Coronary artery (tissue), 2 donors: ENCODE data around the gene PQBP1.

Experiments used
- DNase-seq: peaks from one replicate; pipeline ENCODE4 v3.0.0-alpha.2; 2017; ENCODE audit warnings: low spot score
- H3K27ac ChIP-seq, 2 donors: fragments of 200-600 bp; sonication (generic); one replicate each; pipeline ENCODE4 v1.5.1; 2016 to 2019
- H3K4me3 ChIP-seq: fragments of 200-600 bp; sonication (generic); 2 replicates; pipeline ENCODE4 v1.5.1; 2016; ENCODE audit warnings: mild to moderate bottlenecking, moderate library complexity
- TF ChIP-seq, protein P1 (sequence below): fragments of 200-600 bp; sonication (generic); IDR thresholded peaks from one replicate; pipeline ENCODE4 v1.5.1; 2019; ENCODE audit warnings: antibody characterized with exemption

The PQBP1 gene

DNA sequence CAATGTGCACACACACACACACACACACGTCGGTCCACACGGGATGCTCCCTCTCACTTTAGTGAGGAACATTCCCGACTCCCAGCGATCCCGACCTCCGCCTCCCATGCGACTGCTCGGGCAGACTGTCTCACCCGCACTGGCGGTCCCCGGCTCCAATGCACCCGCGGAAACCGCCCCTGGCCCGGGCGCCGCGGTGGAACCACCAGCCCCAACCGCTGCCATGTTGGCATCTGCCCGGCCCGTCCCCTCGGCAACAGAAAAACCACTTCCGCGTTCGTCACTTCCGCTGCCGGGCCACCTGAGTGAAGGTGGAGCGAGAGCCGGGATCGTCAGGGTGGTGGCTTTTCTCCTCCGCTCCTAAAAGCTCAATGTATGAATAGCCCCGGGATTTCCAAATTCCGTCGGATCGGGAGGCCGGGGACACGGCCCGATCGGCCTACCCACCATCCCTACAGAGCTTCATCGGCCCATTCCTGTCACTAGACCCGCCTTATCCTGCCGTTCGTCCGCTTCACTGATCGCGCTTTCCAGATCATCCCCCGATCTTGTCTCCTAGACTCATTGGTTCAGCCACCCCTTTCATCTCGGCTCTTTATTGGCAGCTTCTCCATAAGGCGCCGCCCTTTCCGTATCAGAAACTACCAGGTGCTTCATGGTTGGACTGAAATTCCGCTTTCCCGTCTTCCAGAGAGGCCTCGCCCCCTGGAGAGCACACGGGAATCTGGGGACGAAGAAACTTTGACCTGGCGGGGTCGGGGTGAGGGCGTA is 13.9 kb downstream of the PQBP1 start, which contains the start of gene SLC35A2:
Gene SLC35A2, minus strand, starts transcription at position 235 of the 771 bp plus-strand sequence. Its CDS starts 10 bp downstream, at position 225.
- Histone ChIP-seq H3K27ac (peak within 1 kb of the TSS; percentile 60 to 81), H3K4me3 (peak within 1 kb of the TSS; percentile 81)
- no peak for DNase-seq
- TF ChIP-seq, protein P1, sequence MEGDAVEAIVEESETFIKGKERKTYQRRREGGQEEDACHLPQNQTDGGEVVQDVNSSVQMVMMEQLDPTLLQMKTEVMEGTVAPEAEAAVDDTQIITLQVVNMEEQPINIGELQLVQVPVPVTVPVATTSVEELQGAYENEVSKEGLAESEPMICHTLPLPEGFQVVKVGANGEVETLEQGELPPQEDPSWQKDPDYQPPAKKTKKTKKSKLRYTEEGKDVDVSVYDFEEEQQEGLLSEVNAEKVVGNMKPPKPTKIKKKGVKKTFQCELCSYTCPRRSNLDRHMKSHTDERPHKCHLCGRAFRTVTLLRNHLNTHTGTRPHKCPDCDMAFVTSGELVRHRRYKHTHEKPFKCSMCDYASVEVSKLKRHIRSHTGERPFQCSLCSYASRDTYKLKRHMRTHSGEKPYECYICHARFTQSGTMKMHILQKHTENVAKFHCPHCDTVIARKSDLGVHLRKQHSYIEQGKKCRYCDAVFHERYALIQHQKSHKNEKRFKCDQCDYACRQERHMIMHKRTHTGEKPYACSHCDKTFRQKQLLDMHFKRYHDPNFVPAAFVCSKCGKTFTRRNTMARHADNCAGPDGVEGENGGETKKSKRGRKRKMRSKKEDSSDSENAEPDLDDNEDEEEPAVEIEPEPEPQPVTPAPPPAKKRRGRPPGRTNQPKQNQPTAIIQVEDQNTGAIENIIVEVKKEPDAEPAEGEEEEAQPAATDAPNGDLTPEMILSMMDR: no peak

DNA sequence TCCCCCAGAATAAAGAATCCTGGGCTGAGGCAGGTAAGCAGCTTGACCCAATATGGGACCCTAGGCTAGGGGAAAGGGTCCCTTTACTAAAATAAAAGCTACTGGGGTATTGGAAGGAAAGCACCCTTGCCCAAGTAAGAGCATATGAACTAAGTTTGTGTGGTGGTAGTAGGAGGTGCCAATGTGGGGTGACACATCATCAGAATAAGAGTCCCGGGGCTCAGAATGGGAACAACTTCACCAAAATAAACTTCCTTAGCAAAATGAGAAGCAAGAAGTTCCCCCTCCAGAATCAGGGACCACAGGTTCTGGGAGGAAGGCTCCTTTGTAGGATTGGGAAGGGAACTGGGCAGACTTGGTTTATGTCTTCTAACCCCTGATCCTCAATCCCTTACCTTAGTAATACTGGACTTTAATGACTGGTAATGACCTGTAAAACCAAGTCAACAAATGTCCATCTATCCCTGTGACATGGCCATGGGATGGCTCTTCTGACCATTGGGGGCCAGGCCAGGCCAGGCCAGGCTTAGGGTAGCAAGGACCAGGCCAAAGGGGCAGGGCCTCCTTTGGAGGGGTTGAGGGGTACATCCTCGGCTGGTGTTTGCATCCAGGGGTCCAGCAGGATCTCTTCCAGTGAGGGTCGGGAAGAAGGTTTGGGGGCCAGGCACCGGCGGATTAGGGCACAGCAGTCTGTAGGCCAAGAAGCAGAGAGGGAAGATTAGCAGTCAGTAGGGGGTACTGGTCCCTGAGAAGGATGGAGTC is 16.1 kb downstream of the PQBP1 start:
- no peak overlapping the region for H3K27ac ChIP-seq
- DNase-seq: no peak
- H3K4me3 ChIP-seq: no peak overlapping the region
- TF ChIP-seq, protein P1: no peak

DNA sequence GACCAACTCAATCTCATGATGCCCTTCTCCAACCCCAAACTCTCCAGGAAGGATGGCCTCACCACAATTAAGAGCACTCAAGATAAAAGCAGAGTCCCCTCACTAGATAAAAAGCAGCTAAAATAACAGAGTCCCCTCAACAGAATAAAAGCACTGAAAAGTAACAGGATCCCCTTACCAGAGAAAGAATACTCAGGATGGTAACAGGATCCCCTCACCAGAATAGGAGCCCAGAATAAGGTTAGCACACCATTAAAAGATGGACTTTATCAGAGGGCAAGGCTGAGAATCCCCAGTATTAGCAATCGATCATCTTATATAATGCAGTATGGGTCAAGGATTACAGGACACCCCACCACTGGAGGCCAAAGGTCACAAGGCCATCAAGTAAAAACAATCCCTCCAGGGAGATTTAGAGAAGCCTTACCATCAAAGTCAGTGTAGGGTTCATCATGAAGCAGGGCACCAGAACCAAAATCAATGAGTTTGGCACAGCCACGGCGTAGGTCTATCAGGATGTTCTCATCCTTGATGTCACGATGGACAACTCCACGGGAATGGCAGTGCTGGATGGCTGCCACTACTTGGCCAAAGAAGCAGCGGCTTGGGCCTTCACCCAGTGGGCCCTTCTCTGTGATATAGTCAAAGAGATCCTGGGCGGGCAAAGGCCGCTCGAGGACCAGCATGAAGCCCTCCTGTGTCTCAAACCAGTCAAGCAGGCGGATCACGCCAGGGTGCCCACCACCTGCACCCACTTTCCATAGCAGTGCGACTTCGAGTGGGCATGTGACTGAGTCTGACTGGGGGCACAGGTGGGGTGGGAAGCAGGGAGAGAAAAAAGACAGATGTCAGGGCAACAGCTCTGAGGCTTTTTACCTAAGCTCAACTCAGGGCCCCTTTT is 17.1 kb downstream of the PQBP1 start:
- no peak overlapping the region for H3K4me3 ChIP-seq
- DNase-seq: no peak
- H3K27ac ChIP-seq: no peak overlapping the region
- TF ChIP-seq, protein P1: no peak

DNA sequence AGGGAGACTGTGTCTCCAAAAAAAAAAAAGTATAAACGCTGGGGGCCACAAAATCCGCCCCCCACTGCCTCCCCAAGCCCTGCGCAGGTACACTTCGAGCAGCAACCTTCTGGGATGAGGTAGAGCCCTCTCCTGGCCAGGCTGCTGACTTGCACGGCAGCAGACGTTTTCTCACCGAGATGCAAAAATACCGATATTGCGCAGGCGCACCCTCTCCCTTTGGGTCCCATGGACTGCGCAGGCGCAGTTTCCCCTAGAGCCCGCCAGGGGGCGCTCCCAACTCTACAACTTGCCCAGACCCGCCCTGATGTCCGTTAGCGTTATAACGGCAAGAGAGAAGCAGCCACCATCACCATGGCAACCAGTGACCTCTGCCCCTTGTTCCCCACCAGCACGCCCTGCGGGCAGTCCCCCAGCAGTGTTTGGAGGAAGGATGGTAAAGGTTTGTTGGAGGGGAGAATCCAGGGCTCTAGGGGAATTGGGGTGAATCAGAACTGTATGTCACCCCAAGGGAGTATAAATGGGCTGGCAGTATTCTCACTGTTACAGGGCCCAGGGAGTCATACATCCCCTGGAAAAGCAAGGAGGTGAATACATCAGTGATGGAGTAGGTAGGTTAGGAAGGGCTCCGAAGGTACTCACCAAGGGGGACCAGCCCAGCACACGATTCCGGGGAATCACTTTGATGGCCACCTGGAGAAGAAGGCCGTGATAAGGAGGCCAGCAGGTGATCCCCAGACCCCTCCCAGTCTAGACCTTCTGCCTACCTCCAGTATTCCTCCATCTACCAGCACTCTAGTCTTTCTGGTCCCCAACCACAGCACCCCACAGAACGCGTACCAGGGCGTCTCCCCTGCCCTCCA is 19.6 kb downstream of the PQBP1 start:
- TF ChIP-seq, protein P1: peak; percentile 72
- peak overlapping the region; percentile 83 to 92 for H3K27ac ChIP-seq
- DNase-seq: peak; percentile 93
- peak overlapping the region; percentile 76 for H3K4me3 ChIP-seq

DNA sequence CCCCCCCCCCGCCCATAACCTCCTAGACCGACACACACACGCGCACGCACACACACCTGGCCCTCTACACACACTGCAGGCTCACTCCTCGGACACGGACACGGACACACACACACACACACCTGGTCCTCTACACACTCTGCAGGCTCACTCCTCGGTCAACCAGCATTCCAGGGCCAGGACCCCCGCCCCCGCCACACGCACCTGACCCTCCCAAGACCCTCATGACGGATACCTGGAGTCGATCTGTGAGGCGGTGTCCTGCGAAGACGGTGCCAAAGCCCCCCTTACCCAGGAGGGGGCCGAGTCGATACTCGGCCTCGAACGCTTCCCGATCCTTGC is 20.5 kb downstream of the PQBP1 start:
- TF ChIP-seq, protein P1: no peak
- Histone ChIP-seq H3K27ac (peak overlapping the region; percentile 83 to 92), H3K4me3 (peak overlapping the region; percentile 76)
- no peak for DNase-seq

DNA sequence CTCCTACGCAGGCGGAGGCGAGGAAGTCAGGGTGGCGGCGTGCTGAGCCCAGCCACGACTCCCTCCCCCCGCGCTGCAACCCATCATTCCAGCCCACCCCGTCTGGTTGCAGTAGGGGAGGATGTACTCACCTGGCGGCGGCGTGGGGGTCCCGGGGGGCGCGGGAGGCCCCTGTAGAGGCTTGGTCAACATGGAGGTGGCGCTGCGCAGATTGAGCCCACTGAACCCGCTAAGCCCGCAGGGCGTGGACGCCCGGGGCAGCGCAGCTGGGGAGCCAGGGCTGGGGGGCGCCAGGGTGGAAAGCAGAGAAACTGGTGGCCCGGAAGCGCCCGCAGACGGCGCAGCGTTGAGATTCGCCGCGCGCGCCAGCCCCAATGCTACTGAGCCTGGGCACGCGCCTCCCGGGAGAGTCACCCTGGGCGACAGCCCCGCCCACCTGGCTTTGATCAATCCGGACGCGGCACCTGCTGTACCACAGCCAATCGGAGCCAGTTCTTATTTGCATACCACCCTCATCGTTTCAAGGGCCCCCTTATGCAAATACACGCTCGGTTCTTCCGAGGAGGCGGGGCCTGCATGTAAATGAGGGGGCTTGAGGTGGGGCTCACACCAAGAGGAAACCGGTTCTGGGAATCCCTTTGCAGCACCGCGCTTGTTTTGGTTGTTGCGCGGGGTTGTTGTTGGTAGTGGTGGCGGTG is 21.1 kb downstream of the PQBP1 start, which contains the start of gene PIM2:
Gene PIM2, minus strand, starts transcription at position 382 of the 698 bp plus-strand sequence. Its CDS starts 190 bp downstream, at position 192.
- peak within 1 kb of the TSS; percentile 83 to 92 for H3K27ac ChIP-seq
- TF ChIP-seq, protein P1: no peak
- DNase-seq: peak; percentile 91
- H3K4me3 ChIP-seq: peak within 1 kb of the TSS; percentile 76
